ENCODE results near the gene PTGR1. TPM values are rescaled to one million over a fixed set of nuclear protein-coding genes. Genes with fewer than 3 reads are reported as not detected.

Gene PTGR1
- total and polyA plus RNA-seq, 2 of the 8 experiments (the other 6 are each of a cell fraction or from before 2014, with no cell fraction given), result 16.9 to 28.5 TPM

GRCh38 chr9:111634860-111635259 is 35.4 kb upstream of the PTGR1 start:
- 90% methylated on average over 1 of the region's 1 CpG; no CpG with 5 or more reads in 1 of the 2 experiments for WGBS, 2 experiments (ENCODE audit: extremely low coverage in 1 of 2, insufficient coverage in 1 of 2, insufficient read length in 1 of 2, insufficient replicate concordance in 2 of 2, low coverage in 1 of 2, low lambda C conversion rate in 2 of 2, missing lambda C conversion rate in 1 of 2)
- no peak overlapping the region for H2BK5ac ChIP-seq (ENCODE audit: low read depth, low read length)
- H3K4me1 ChIP-seq (replicated peaks in 1 of 4; ENCODE audit: control insufficient read depth in 3 of 4, insufficient read depth in 4 of 4, low read length in 3 of 4), result peaks cover 0 to 3% (median 1%) of the 10 kb centered on the region in 4 experiments; a peak in 3 of 7 replicates
- DNase-seq (ENCODE audit: low read depth in 1 of 2, low spot score in 2 of 2) (no peak), FAIRE-seq (no peak)
- ChIA-PET CTCF (ENCODE audit: partially characterized antibody) (no interaction called here), POLR2A (ENCODE audit: partially characterized antibody) (no interaction called here)
- H3K79me2 ChIP-seq (ENCODE audit: control insufficient read depth in 1 of 2, insufficient read depth in 2 of 2, low read length in 2 of 2), result peaks cover 13 to 81% of the 10 kb centered on the region in 2 experiments
- H3K9ac ChIP-seq (replicated peaks in 1 of 4; ENCODE audit: extremely low read depth in 1 of 4, low read depth in 3 of 4, low read length in 3 of 4), result no peak overlapping the region
- no peak overlapping the region for H3K18ac ChIP-seq (ENCODE audit: extremely low read depth, low read length)
- H2BK15ac ChIP-seq (ENCODE audit: low read length), result no peak overlapping the region
- no peak overlapping the region for H3K56ac ChIP-seq (replicated peaks; ENCODE audit: insufficient read length, low read depth, low read length)
- H2BK120ac ChIP-seq (replicated peaks; ENCODE audit: low read depth, low read length), result no peak overlapping the region
- H3K4me3 ChIP-seq (ENCODE audit: extremely low read depth in 1 of 4, insufficient read depth in 2 of 4, low read depth in 3 of 4, low read length in 4 of 4), result no peak overlapping the region
- no peaks in the 10 kb centered on the region for H3K36me3 ChIP-seq (ENCODE audit: control insufficient read depth in 2 of 4, insufficient read depth in 4 of 4, low read length in 3 of 4)
- no peak overlapping the region for H2BK12ac ChIP-seq (ENCODE audit: low read depth, low read length)
- H3K4me2 ChIP-seq (ENCODE audit: insufficient read depth in 1 of 2, low read depth in 2 of 2, low read length in 2 of 2), result no peak overlapping the region
- H3K4ac ChIP-seq (replicated peaks; ENCODE audit: insufficient read length, low read depth, low read length), result no peak overlapping the region
- H3K9me3 ChIP-seq (ENCODE audit: insufficient read depth in 2 of 2, low read depth in 1 of 2, low read length in 1 of 2), result no peaks in the 10 kb centered on the region
- no peak overlapping the region for H4K5ac ChIP-seq (ENCODE audit: insufficient read length, low read depth, low read length)
- no peak overlapping the region for H2BK20ac ChIP-seq (ENCODE audit: low read length)
- H4K20me1 ChIP-seq (replicated peaks in 1 of 2; ENCODE audit: control insufficient read depth in 1 of 2, insufficient read depth in 2 of 2, low read length in 2 of 2), result peaks cover 3 to 9% of the 10 kb centered on the region in 2 experiments
- no peak overlapping the region for H3K27ac ChIP-seq (ENCODE audit: low read depth, low read length)
- no peak overlapping the region for H4K91ac ChIP-seq (replicated peaks; ENCODE audit: insufficient read length, low read length)
- H4K8ac ChIP-seq (ENCODE audit: extremely low read depth, insufficient read depth, low read length), result no peak overlapping the region
- no peak overlapping the region for H2AFZ ChIP-seq (ENCODE audit: low read length)
- H2AK5ac ChIP-seq (ENCODE audit: low read depth, low read length), result no peak overlapping the region
- H3K79me1 ChIP-seq (ENCODE audit: low read depth, low read length), result no peaks in the 10 kb centered on the region; the same call in none of the 2 replicates
- peaks cover 8% of the 10 kb centered on the region; the same call in 1 of the 2 replicates for H3K23me2 ChIP-seq (ENCODE audit: low read depth, low read length)
- no peak overlapping the region for H3K14ac ChIP-seq (ENCODE audit: insufficient read length)
- H3K27me3 ChIP-seq (replicated peaks in 1 of 4; ENCODE audit: control insufficient read depth in 3 of 4, extremely low read depth in 1 of 4, insufficient read depth in 3 of 4, low read length in 3 of 4), result no peaks in the 10 kb centered on the region
- H3K23ac ChIP-seq (ENCODE audit: insufficient read length), result no peak overlapping the region
- TF ChIP-seq BRCA1 (IDR thresholded peaks at IDR 0.05; ENCODE audit: low read depth, low read length), result no peak
- TF ChIP-seq CBX8 (IDR thresholded peaks at IDR 0.05; ENCODE audit: borderline replicate concordance, low read depth, low read length), result no peak
- TF ChIP-seq ASH2L (IDR thresholded peaks at IDR 0.05; ENCODE audit: low read length), result no peak
- no peak for TF ChIP-seq SP2 (IDR thresholded peaks at IDR 0.05; ENCODE audit: low read length)
- TF ChIP-seq JUN (IDR thresholded peaks at IDR 0.05; ENCODE audit: low read depth, low read length), result no peak
- TF ChIP-seq SIRT6 (IDR thresholded peaks at IDR 0.05; ENCODE audit: low read length), result no peak
- TF ChIP-seq FOSL1 (IDR thresholded peaks at IDR 0.05; ENCODE audit: insufficient read depth, low read depth, low read length), result no peak
- TF ChIP-seq CTCF (IDR thresholded peaks at IDR 0.05; ENCODE audit: control extremely low read depth in 1 of 3, insufficient read depth in 1 of 3, low read depth in 1 of 3, low read length in 3 of 3), result no peak
- TF ChIP-seq POU5F1 (IDR thresholded peaks at IDR 0.05; ENCODE audit: low read depth, low read length), result no peak
- no peak for TF ChIP-seq SIN3A (conservative IDR thresholded peaks at IDR 0.05 in 1 of 2, IDR thresholded peaks at IDR 0.05 in 1 of 2; ENCODE audit: low read depth in 1 of 2, low read length in 2 of 2)
- no peak for TF ChIP-seq CEBPB (IDR thresholded peaks at IDR 0.05; ENCODE audit: low read depth, low read length)
- TF ChIP-seq CREB1 (IDR thresholded peaks at IDR 0.05), result no peak
- no peak for TF ChIP-seq RFX5 (IDR thresholded peaks at IDR 0.05; ENCODE audit: borderline replicate concordance, low read depth, low read length)

All from H1 (cell line).